ENCODE measurements around the gene ADAMTS2. TPM values are rescaled to one million over a fixed set of nuclear protein-coding genes. Genes with fewer than 3 reads are reported as not detected.

ADAMTS2 gene
- total and polyA plus RNA-seq, 2 experiments from 2014 or later: 62.0 to 132 TPM

- Histone ChIP-seq H3K9me3 (ENCODE audit: low read depth) (no peaks in the 10 kb centered on the region), H3K4me1 (ENCODE audit: insufficient read depth) (peaks cover 17% of the 10 kb centered on the region), H4K20me1 (ENCODE audit: insufficient read depth) (no peaks in the 10 kb centered on the region; the same call in 1 of the 2 replicates), H3K79me2 (ENCODE audit: insufficient read depth) (peaks cover 83% of the 10 kb centered on the region), H3K9ac (no peak overlapping the region), H3F3A (ENCODE audit: insufficient read depth) (peaks cover 19% of the 10 kb centered on the region; the same call in 1 of the 2 replicates), H3K4me3 (no peak overlapping the region), H3K27me3 (replicated peaks; ENCODE audit: insufficient read depth) (no peaks in the 10 kb centered on the region), H3K27ac (no peak overlapping the region), H3K9me2 (ENCODE audit: insufficient read depth) (no peaks in the 10 kb centered on the region), H2AFZ (no peak overlapping the region), H3K36me3 (ENCODE audit: low read depth) (no peaks in the 10 kb centered on the region), H3K4me2 (ENCODE audit: unreplicated experiment) (no peak overlapping the region)
- TF ChIP-seq EZH2phosphoT487 (IDR thresholded peaks at IDR 0.05; ENCODE audit: insufficient read depth, low read depth): no peak
- peak; percentile 68 for DNase-seq
- WGBS, 2 experiments (ENCODE audit: low coverage in 1 of 2, low lambda C conversion rate in 2 of 2, missing lambda C conversion rate in 2 of 2): 68 to 100% methylated on average over 1 to 3 of the region's 3 CpGs
- in situ Hi-C loops (cut with MboI): no loop called here
These were observed 134.2 kb downstream of the ADAMTS2 start for GRCh38 chr5:179211068-179211467.

GRCh38 chr5:179210478-179210877 lies 134.8 kb downstream of the ADAMTS2 start:
- no peaks in the 10 kb centered on the region for H3K36me3 ChIP-seq (ENCODE audit: low read depth)
- no peak overlapping the region for H3K4me3 ChIP-seq
- H4K20me1 ChIP-seq (ENCODE audit: insufficient read depth): no peaks in the 10 kb centered on the region; the same call in 1 of the 2 replicates
- no peaks in the 10 kb centered on the region for H3K9me3 ChIP-seq (ENCODE audit: low read depth)
- WGBS, 2 experiments (ENCODE audit: low coverage in 1 of 2, low lambda C conversion rate in 2 of 2, missing lambda C conversion rate in 2 of 2): 86% methylated on average over 6 of the region's 6 CpGs
- peaks cover 18% of the 10 kb centered on the region; the same call in 1 of the 2 replicates for H3F3A ChIP-seq (ENCODE audit: insufficient read depth)
- H3K27ac ChIP-seq: no peak overlapping the region
- in situ Hi-C loops (cut with MboI): no loop called here
- no peak overlapping the region for H3K4me2 ChIP-seq (ENCODE audit: unreplicated experiment)
- TF ChIP-seq EZH2phosphoT487 (IDR thresholded peaks at IDR 0.05; ENCODE audit: insufficient read depth, low read depth) (no peak), EZH2 (IDR thresholded peaks at IDR 0.05; ENCODE audit: insufficient read depth, poor library complexity, severe bottlenecking) (no peak)
- no peak for DNase-seq
- H3K79me2 ChIP-seq (ENCODE audit: insufficient read depth): peaks cover 80% of the 10 kb centered on the region
- H3K9me2 ChIP-seq (ENCODE audit: insufficient read depth): no peaks in the 10 kb centered on the region
- H3K4me1 ChIP-seq (ENCODE audit: insufficient read depth): peaks cover 16% of the 10 kb centered on the region
- no peaks in the 10 kb centered on the region for H3K27me3 ChIP-seq (replicated peaks; ENCODE audit: insufficient read depth)
- H2AFZ ChIP-seq: no peak overlapping the region
- H3K9ac ChIP-seq: no peak overlapping the region

GRCh38 chr5:179209359-179210150 lies 135.7 kb downstream of the ADAMTS2 start:
- no peak overlapping the region for H3K4me2 ChIP-seq (ENCODE audit: unreplicated experiment)
- in situ Hi-C loops (cut with MboI): no loop called here

GRCh38 chr5:179208706-179209358 lies 136.4 kb downstream of the ADAMTS2 start:
- Histone ChIP-seq H3K9ac (no peak overlapping the region), H3K36me3 (ENCODE audit: low read depth) (no peaks in the 10 kb centered on the region), H3K9me2 (ENCODE audit: insufficient read depth) (no peaks in the 10 kb centered on the region), H3K79me2 (ENCODE audit: insufficient read depth) (peaks cover 77% of the 10 kb centered on the region), H3K27ac (no peak overlapping the region), H3F3A (ENCODE audit: insufficient read depth) (0 out of 2 replicates have a peak, but pooled peaks cover 1% of the 10 kb centered on the region), H4K20me1 (ENCODE audit: insufficient read depth) (no peaks in the 10 kb centered on the region; the same call in 1 of the 2 replicates), H3K4me2 (ENCODE audit: unreplicated experiment) (no peak overlapping the region), H3K4me3 (no peak overlapping the region), H3K9me3 (ENCODE audit: low read depth) (no peaks in the 10 kb centered on the region), H3K4me1 (ENCODE audit: insufficient read depth) (peaks cover 12% of the 10 kb centered on the region), H3K27me3 (replicated peaks; ENCODE audit: insufficient read depth) (no peaks in the 10 kb centered on the region), H2AFZ (no peak overlapping the region)
- DNase-seq: no peak
- TF ChIP-seq EZH2 (IDR thresholded peaks at IDR 0.05; ENCODE audit: insufficient read depth, poor library complexity, severe bottlenecking): no peak
- in situ Hi-C loops (cut with MboI): no loop called here
- WGBS, 2 experiments (ENCODE audit: low coverage in 1 of 2, low lambda C conversion rate in 2 of 2, missing lambda C conversion rate in 2 of 2): 89 to 92% methylated on average over 18 of the region's 18 CpGs

More at GRCh38 chr5:179209359-179210150, 135.7 kb downstream of the ADAMTS2 start:
- H3K79me2 ChIP-seq (ENCODE audit: insufficient read depth): peaks cover 80% of the 10 kb centered on the region
- H3K27ac ChIP-seq: peak overlapping the region; percentile 47; the same call in 1 of the 2 replicates
- no peaks in the 10 kb centered on the region; the same call in 1 of the 2 replicates for H4K20me1 ChIP-seq (ENCODE audit: insufficient read depth)
- H3K9me3 ChIP-seq (ENCODE audit: low read depth): no peaks in the 10 kb centered on the region
- H3F3A ChIP-seq (ENCODE audit: insufficient read depth): peaks cover 9% of the 10 kb centered on the region; the same call in 1 of the 2 replicates
- no peaks in the 10 kb centered on the region for H3K36me3 ChIP-seq (ENCODE audit: low read depth)
- H3K4me1 ChIP-seq (ENCODE audit: insufficient read depth): peaks cover 12% of the 10 kb centered on the region
- no peak overlapping the region for H3K4me3 ChIP-seq
- H3K9ac ChIP-seq: peak overlapping the region; percentile 38; the same call in 1 of the 2 replicates
- no peak overlapping the region for H2AFZ ChIP-seq
- WGBS, 2 experiments (ENCODE audit: low coverage in 1 of 2, low lambda C conversion rate in 2 of 2, missing lambda C conversion rate in 2 of 2): 55 to 61% methylated on average over 19 to 20 of the region's 20 CpGs
- DNase-seq: peak; percentile 94
- H3K9me2 ChIP-seq (ENCODE audit: insufficient read depth): no peaks in the 10 kb centered on the region
- H3K27me3 ChIP-seq (replicated peaks; ENCODE audit: insufficient read depth): no peaks in the 10 kb centered on the region
- no peak for TF ChIP-seq EZH2 (IDR thresholded peaks at IDR 0.05; ENCODE audit: insufficient read depth, poor library complexity, severe bottlenecking)
- TF ChIP-seq EZH2phosphoT487 (IDR thresholded peaks at IDR 0.05; ENCODE audit: insufficient read depth, low read depth): no peak
